Endothelial cell (in vitro differentiated cells): ENCODE results near the gene PIGC. TPM values are rescaled to one million over a fixed set of nuclear protein-coding genes. Genes with fewer than 3 reads are reported as not detected.

ENCODE experiments used
- DNase-seq: peaks from one replicate; pipeline ENCODE4 v3.0.0; 2021; ENCODE audit warnings: low spot score
- H3K27ac Mint-ChIP-seq: one replicate; pipeline ENCODE4 v1.8.0; 2021; ENCODE audit warnings: mixed read lengths, inconsistent platforms; ENCODE audit not compliant: unreplicated experiment
- H3K27me3 Mint-ChIP-seq: one replicate; pipeline ENCODE4 v1.8.0; 2021; ENCODE audit warnings: mild to moderate bottlenecking, moderate library complexity, mixed read lengths, inconsistent platforms; ENCODE audit not compliant: unreplicated experiment
- H3K36me3 Mint-ChIP-seq: one replicate; pipeline ENCODE4 v1.8.0; 2021; ENCODE audit warnings: mild to moderate bottlenecking, low read depth, mixed read lengths, inconsistent platforms; ENCODE audit not compliant: unreplicated experiment
- H3K4me1 Mint-ChIP-seq: one replicate; pipeline ENCODE4 v1.8.0; 2021; ENCODE audit warnings: mild to moderate bottlenecking, mixed read lengths, inconsistent platforms; ENCODE audit not compliant: unreplicated experiment
- H3K4me3 Mint-ChIP-seq: one replicate; pipeline ENCODE4 v1.8.0; 2021; ENCODE audit warnings: mild to moderate bottlenecking, mixed read lengths, inconsistent platforms; ENCODE audit not compliant: unreplicated experiment
- H3K9me3 Mint-ChIP-seq: one replicate; pipeline ENCODE4 v1.8.0; 2021; ENCODE audit warnings: mixed read lengths, inconsistent platforms; ENCODE audit not compliant: unreplicated experiment
- long read RNA-seq: library from polyadenylated mRNA; unstranded; transcript quantifications from one replicate; pipeline ENCODE4 v2.0.0, GENCODE V29; 2020; ENCODE audit not compliant: unreplicated experiment
- total RNA-seq: library from RNA; stranded (reverse); fragmentation: NEBNext Ultra II Directional; extraction: Animal tissue kit (Norgen Biotek cat#: 25700); gene quantifications from one replicate; pipeline ENCODE4 v1.2.1, GENCODE V29; 2021; ENCODE audit not compliant: unreplicated experiment
- TF ChIP-seq, protein P1 (sequence below): fragments of 200-600 bp; sonication (generic); IDR thresholded peaks from one replicate; pipeline ENCODE4 v1.5.0; 2021; ENCODE audit warnings: antibody characterized with exemption; ENCODE audit not compliant: unreplicated experiment

PIGC gene
- 23.7 TPM for total RNA-seq
- long read RNA-seq, transcript PIGC-201 (2 exons, 1,447 nt), result major isoform, 22 of 24 reads
- long read RNA-seq, partial matches to known transcripts, result 0 of 24 reads
- long read RNA-seq, other reads (novel, unspliced or antisense), result 2 of 24 reads

GRCh38 chr1:172443666-172444453 is at the start of gene PIGC:
TSS of gene PIGC (minus strand) at chr1:172444069. CDS start at chr1:172442622, 1,447 bp downstream.
- H3K9me3 Mint-ChIP-seq, result no peaks in the 10 kb centered on the region
- TF ChIP-seq, protein P1, sequence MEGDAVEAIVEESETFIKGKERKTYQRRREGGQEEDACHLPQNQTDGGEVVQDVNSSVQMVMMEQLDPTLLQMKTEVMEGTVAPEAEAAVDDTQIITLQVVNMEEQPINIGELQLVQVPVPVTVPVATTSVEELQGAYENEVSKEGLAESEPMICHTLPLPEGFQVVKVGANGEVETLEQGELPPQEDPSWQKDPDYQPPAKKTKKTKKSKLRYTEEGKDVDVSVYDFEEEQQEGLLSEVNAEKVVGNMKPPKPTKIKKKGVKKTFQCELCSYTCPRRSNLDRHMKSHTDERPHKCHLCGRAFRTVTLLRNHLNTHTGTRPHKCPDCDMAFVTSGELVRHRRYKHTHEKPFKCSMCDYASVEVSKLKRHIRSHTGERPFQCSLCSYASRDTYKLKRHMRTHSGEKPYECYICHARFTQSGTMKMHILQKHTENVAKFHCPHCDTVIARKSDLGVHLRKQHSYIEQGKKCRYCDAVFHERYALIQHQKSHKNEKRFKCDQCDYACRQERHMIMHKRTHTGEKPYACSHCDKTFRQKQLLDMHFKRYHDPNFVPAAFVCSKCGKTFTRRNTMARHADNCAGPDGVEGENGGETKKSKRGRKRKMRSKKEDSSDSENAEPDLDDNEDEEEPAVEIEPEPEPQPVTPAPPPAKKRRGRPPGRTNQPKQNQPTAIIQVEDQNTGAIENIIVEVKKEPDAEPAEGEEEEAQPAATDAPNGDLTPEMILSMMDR, result peak; percentile 79
- peaks cover 2% of the 10 kb centered on the region for H3K27me3 Mint-ChIP-seq
- H3K4me3 Mint-ChIP-seq, result peak within 1 kb of the TSS; percentile 95
- H3K4me1 Mint-ChIP-seq, result peaks cover 34% of the 10 kb centered on the region
- H3K36me3 Mint-ChIP-seq, result peaks cover 17% of the 10 kb centered on the region
- peak within 1 kb of the TSS; percentile 74 for H3K27ac Mint-ChIP-seq
- DNase-seq, result peak; percentile 87

DNA sequence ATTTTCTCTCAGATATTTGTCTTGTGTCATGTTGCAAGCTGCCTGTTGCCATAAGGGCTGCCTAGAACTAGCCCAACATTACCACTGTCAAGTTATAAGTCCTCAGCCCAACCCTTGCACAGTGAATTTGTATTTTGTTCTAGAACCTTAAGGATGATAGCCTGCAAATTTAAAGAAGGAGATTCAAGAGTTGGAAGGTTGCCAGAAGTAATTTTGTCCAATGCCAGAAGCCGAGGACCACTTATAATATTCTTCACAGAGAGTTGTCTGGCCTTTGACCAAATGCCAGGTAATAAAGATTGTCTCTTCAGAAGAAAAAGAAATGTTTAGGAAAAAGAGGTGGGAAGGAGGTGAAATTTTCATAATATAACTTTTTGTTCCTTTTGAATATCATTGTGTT is 48.6 kb upstream of the PIGC start:
- Mint-ChIP-seq H3K9me3 (no peaks in the 10 kb centered on the region), H3K27me3 (peaks cover 3% of the 10 kb centered on the region), H3K4me3 (no peak overlapping the region), H3K4me1 (peaks cover 12% of the 10 kb centered on the region), H3K27ac (no peak overlapping the region), H3K36me3 (no peaks in the 10 kb centered on the region)
- DNase-seq, result no peak
- TF ChIP-seq, protein P1, result no peak

GRCh38 chr1:172489847-172490246 is 46.0 kb upstream of the PIGC start:
- peaks cover 11% of the 10 kb centered on the region for H3K4me1 Mint-ChIP-seq
- H3K27ac Mint-ChIP-seq, result no peak overlapping the region
- H3K4me3 Mint-ChIP-seq, result no peak overlapping the region
- no peaks in the 10 kb centered on the region for H3K36me3 Mint-ChIP-seq
- TF ChIP-seq, protein P1, result no peak
- H3K9me3 Mint-ChIP-seq, result no peaks in the 10 kb centered on the region
- H3K27me3 Mint-ChIP-seq, result peaks cover 4% of the 10 kb centered on the region
- no peak for DNase-seq

- Mint-ChIP-seq H3K36me3 (no peaks in the 10 kb centered on the region), H3K27me3 (peaks cover 4% of the 10 kb centered on the region), H3K9me3 (no peaks in the 10 kb centered on the region), H3K27ac (no peak overlapping the region), H3K4me3 (no peak overlapping the region), H3K4me1 (peaks cover 17% of the 10 kb centered on the region)
- TF ChIP-seq, protein P1, result no peak
- no peak for DNase-seq
Observed at GRCh38 chr1:172488393-172488792, 44.5 kb upstream of the PIGC start.

DNA sequence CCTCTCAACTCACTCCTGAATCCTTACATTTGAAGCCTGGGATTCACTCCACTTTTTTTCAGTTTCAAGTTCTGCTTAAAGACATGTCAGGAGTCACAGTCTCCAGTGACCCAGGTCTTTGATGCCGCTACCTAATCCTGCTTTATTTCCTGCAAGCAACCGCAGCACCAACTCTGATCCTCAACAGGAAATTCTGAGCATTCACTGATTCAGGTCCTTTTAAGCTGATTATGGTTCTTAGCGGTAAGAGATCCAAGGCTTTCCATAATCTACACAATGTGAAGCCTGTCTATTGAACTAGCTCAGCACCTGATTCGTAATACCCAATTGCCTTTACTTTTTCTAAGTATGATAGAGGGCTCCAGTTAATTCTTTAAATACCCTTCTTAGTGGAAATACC is 43.7 kb upstream of the PIGC start:
- DNase-seq, result no peak
- Mint-ChIP-seq H3K27ac (no peak overlapping the region), H3K4me3 (no peak overlapping the region), H3K27me3 (peaks cover 4% of the 10 kb centered on the region), H3K4me1 (peaks cover 19% of the 10 kb centered on the region), H3K9me3 (no peaks in the 10 kb centered on the region), H3K36me3 (no peaks in the 10 kb centered on the region)
- TF ChIP-seq, protein P1, result no peak
